GM08714 (cell line): ENCODE measurements around the gene CDC14A.

Experiments used
- H3K4me3 ChIP-seq: fragments of 200-500 bp; sonication (Bioruptor generic); 2 replicates; pipeline ENCODE4 v1.5.1; 2014; ENCODE audit warnings: mild to moderate bottlenecking, low read length, inconsistent platforms
- ZNF274 ChIP-seq: IDR thresholded peaks from 2 replicates; pipeline ENCODE4 v1.6.1; 2012; ENCODE audit warnings: mild to moderate bottlenecking, low read depth, low read length

The CDC14A gene

DNA sequence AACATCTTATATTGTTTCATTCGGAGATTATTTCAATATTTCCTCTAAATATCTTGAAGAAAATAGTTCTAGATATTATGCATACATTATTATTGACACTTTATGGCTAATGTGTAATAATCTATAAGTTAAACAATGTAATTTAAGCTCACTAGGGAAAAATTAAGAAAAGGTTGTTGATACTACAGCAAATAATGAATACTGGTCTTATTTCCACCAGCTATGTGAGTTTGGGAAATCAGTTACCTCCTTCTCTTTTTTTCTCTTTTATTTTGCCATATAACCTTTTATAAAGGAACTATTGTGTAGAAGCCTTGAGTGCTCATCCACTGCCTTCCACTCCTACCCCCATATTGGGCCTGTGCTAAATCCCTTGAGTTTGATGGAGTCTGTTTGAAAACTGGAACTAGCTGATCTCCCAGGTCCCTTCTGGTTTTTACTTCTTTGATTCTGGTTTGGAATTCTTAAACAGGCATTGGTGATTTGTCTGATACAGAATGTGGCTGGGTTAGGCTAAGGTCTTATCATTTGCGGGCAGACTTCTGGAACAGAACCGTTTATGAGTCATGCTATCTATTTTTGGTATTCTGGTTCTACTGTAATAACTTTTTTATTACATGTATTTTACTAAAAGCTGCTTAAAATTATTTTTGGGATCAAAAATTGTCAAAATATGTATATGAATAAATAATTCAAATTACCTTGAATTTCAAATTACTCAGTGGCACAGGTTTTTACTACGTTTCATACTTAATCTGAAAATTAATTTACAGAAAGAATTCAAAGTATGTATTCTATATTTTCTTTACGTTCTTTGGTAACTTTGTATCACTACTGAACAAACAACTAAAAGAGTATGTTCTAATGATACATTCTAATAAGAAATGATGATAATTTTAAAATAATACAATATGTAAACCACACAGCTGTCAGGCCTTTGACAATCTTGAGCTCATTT is 5.0 kb upstream of the CDC14A start:
- no peak overlapping the region for H3K4me3 ChIP-seq
- TF ChIP-seq ZNF274, result no peak

GRCh38 chr1:100348549-100349144 is 3.7 kb upstream of the CDC14A start:
- no peak overlapping the region for H3K4me3 ChIP-seq
- no peak for TF ChIP-seq ZNF274

DNA sequence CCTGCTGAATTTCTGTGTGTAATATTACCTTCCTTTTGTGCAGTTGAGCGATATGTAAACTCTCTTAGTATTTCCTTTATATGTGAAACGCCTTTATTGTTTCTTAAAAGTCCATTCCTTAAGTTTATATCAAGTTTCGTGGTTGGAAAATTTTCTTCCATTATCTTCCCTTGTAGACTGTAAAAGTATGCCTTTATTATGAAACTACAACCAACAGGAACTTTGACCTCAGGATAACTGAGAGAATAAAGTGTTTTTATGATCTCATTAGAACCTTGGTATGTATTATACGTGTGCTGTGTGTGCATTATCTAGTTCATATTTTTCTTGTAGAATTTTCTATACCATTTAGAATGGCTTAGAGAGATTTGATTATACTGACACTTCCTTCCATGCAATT is 3.1 kb upstream of the CDC14A start:
- no peak overlapping the region for H3K4me3 ChIP-seq
- TF ChIP-seq ZNF274, result no peak

- peak overlapping the region; percentile 77; the same call in 1 of the 2 replicates for H3K4me3 ChIP-seq
- TF ChIP-seq ZNF274, result no peak
These were observed 1.6 kb upstream of the CDC14A start for GRCh38 chr1:100350787-100351094.

DNA sequence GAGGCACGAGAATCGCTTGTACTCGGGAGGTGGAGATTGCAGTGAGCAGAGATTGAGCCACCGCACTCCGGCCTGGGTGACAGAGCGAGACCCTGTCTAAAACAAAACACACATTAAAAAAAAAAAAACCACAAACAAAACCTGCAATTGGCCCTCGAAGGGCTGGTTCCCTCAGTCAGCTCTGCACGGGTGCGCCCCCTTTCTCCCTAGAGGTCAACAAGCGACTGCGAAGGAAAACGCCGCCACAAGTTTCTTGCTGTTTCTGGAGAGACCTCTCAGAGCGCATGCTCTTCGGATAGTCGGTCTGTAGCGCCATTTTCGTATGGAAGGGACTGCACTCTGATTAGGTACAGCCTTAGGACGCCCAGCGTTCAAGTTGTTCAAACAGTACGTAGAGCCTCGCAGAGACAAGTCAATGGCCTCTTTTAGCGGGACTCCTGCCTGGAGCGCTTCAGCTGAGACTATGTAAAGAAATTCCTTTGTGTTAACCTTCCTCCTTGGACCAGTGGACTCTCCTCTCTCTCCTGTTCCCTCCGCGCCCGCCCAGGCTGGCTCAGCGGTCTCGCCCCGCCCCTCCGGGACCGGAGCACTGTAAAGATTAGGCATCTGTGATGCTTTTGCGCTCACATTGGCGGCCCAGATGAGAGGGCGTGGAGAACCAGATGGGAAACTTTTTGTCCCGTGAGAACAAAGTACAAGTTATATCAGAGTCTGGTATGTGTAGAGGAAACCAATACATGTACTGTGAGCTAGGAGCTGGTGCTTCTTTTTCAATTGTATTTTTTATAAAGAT is 1.0 kb upstream of the CDC14A start:
- no peak for TF ChIP-seq ZNF274
- peak overlapping the region; percentile 77 for H3K4me3 ChIP-seq

GRCh38 chr1:100353071-100353801 is 930 bp downstream of the CDC14A start:
- peak overlapping the region; percentile 77 for H3K4me3 ChIP-seq
- TF ChIP-seq ZNF274, result no peak

DNA sequence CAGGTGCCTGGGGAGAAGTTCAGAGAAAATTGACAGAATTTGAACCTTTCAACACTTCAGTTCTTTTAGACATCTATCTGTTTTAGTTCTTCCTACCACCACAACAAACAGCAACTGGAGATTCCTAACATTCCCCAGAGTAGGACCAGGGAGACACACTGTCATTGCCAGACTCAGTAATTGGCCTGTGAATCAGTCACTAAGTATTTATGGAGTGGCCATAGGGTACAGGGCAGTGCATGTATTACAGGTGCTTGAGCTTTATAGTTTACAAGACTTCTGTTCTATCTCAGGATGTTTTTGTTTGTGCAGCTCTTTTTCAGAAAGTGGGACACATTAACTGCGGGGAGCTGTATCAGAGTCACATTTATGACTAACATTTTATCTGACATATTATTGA is 1.7 kb downstream of the CDC14A start:
- TF ChIP-seq ZNF274, result no peak
- no peak overlapping the region; the same call in 1 of the 2 replicates for H3K4me3 ChIP-seq

GRCh38 chr1:100354971-100355394 is 2.7 kb downstream of the CDC14A start:
- H3K4me3 ChIP-seq, result no peak overlapping the region

GRCh38 chr1:100358210-100358609 is 5.9 kb downstream of the CDC14A start:
- TF ChIP-seq ZNF274, result no peak
- no peak overlapping the region for H3K4me3 ChIP-seq

More at GRCh38 chr1:100354971-100355394, 2.7 kb downstream of the CDC14A start:
- TF ChIP-seq ZNF274, result no peak

- no peak for TF ChIP-seq ZNF274
- no peak overlapping the region for H3K4me3 ChIP-seq
These were observed 6.8 kb downstream of the CDC14A start for GRCh38 chr1:100359139-100359538.

GRCh38 chr1:100360790-100361510 is 8.6 kb downstream of the CDC14A start:
- no peak for TF ChIP-seq ZNF274

GRCh38 chr1:100361511-100362089 is 9.3 kb downstream of the CDC14A start:
- no peak for TF ChIP-seq ZNF274
- H3K4me3 ChIP-seq, result no peak overlapping the region

More at GRCh38 chr1:100360790-100361510, 8.6 kb downstream of the CDC14A start:
- no peak overlapping the region for H3K4me3 ChIP-seq
